ENCODE data around the gene NCK2.

Gene NCK2

GRCh38 chr2:105797298-105797819 lies 52.6 kb downstream of the NCK2 start:
- Histone ChIP-seq H3K4me2 (ENCODE audit: low read length) (peak overlapping the region; percentile 94), H3K79me2 (ENCODE audit: control insufficient read depth, low read length) (peaks cover 89% of the 10 kb centered on the region), H3K9me3 (ENCODE audit: control insufficient read depth, insufficient read depth, low read length) (no peaks in the 10 kb centered on the region), H3K4me1 (ENCODE audit: control insufficient read depth, low read length) (peaks cover 77% of the 10 kb centered on the region), H3K27me3 (ENCODE audit: control insufficient read depth, low read length) (no peaks in the 10 kb centered on the region), H3K4me3 (ENCODE audit: low read length) (peak overlapping the region; percentile 69), H3K27ac (ENCODE audit: low read depth, low read length) (peak overlapping the region; percentile 94), H3F3A (ENCODE audit: control insufficient read depth, insufficient read depth) (peaks cover 26% of the 10 kb centered on the region), H4K20me1 (ENCODE audit: control insufficient read depth, insufficient read depth, low read depth, low read length) (no peaks in the 10 kb centered on the region), H3K9me2 (replicated peaks; ENCODE audit: control insufficient read depth, low read length) (no peaks in the 10 kb centered on the region), H3K36me3 (ENCODE audit: control insufficient read depth, low read length) (peaks cover 3% of the 10 kb centered on the region)
- TF ChIP-seq, protein P1, sequence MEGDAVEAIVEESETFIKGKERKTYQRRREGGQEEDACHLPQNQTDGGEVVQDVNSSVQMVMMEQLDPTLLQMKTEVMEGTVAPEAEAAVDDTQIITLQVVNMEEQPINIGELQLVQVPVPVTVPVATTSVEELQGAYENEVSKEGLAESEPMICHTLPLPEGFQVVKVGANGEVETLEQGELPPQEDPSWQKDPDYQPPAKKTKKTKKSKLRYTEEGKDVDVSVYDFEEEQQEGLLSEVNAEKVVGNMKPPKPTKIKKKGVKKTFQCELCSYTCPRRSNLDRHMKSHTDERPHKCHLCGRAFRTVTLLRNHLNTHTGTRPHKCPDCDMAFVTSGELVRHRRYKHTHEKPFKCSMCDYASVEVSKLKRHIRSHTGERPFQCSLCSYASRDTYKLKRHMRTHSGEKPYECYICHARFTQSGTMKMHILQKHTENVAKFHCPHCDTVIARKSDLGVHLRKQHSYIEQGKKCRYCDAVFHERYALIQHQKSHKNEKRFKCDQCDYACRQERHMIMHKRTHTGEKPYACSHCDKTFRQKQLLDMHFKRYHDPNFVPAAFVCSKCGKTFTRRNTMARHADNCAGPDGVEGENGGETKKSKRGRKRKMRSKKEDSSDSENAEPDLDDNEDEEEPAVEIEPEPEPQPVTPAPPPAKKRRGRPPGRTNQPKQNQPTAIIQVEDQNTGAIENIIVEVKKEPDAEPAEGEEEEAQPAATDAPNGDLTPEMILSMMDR (IDR thresholded peaks at IDR 0.05; ENCODE audit: low read depth, low read length, poor library complexity, severe bottlenecking): no peak
- TF ChIP-seq EZH2phosphoT487 (IDR thresholded peaks at IDR 0.05; ENCODE audit: borderline replicate concordance, low read length): no peak

DNA sequence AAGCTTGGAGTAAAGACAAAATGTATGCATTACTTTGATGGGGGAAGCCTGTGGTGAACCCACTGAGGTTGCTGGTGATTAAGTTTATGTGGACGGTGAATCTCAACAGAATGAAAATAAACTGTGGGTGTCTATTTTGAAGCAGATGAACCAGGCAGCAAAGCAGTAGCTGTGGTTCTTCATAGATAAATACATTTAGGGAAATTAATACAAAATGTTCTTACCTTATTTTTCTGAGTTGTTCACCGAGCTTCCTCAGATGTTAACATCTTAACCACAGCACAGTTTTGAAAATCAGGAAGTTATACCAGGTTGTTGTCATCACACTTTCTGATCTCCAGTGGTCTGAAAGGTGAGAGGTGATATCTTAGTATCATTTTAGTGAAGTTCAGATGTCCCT lies 53.9 kb downstream of the NCK2 start:
- peaks cover 89% of the 10 kb centered on the region for H3K4me1 ChIP-seq (ENCODE audit: control insufficient read depth, low read length)

GRCh38 chr2:105800036-105800713 lies 55.5 kb downstream of the NCK2 start:
- Histone ChIP-seq H3K4me3 (ENCODE audit: low read length) (peak overlapping the region; percentile 33), H3K79me2 (ENCODE audit: control insufficient read depth, low read length) (peaks cover 93% of the 10 kb centered on the region), H3K4me2 (ENCODE audit: low read length) (peak overlapping the region; percentile 94)

More for the DNA sequence above, 53.9 kb downstream of the NCK2 start:
- peaks cover 89% of the 10 kb centered on the region for H3K79me2 ChIP-seq (ENCODE audit: control insufficient read depth, low read length)
- no peaks in the 10 kb centered on the region for H3K27me3 ChIP-seq (ENCODE audit: control insufficient read depth, low read length)
- no peaks in the 10 kb centered on the region for H3K9me2 ChIP-seq (replicated peaks; ENCODE audit: control insufficient read depth, low read length)
- H3K27ac ChIP-seq (ENCODE audit: low read depth, low read length): peak overlapping the region; percentile 94
- peak overlapping the region; percentile 69 for H3K4me3 ChIP-seq (ENCODE audit: low read length)
- no peaks in the 10 kb centered on the region for H3K9me3 ChIP-seq (ENCODE audit: control insufficient read depth, insufficient read depth, low read length)
- peaks cover 3% of the 10 kb centered on the region for H3K36me3 ChIP-seq (ENCODE audit: control insufficient read depth, low read length)
- TF ChIP-seq EZH2phosphoT487 (IDR thresholded peaks at IDR 0.05; ENCODE audit: borderline replicate concordance, low read length): no peak
- TF ChIP-seq, protein P1 (IDR thresholded peaks at IDR 0.05; ENCODE audit: low read depth, low read length, poor library complexity, severe bottlenecking): no peak
- peaks cover 29% of the 10 kb centered on the region for H3F3A ChIP-seq (ENCODE audit: control insufficient read depth, insufficient read depth)
- H4K20me1 ChIP-seq (ENCODE audit: control insufficient read depth, insufficient read depth, low read depth, low read length): no peaks in the 10 kb centered on the region
- peak overlapping the region; percentile 94 for H3K4me2 ChIP-seq (ENCODE audit: low read length)

More at GRCh38 chr2:105800036-105800713, 55.5 kb downstream of the NCK2 start:
- Histone ChIP-seq H3K27me3 (ENCODE audit: control insufficient read depth, low read length) (no peaks in the 10 kb centered on the region), H3K9me2 (replicated peaks; ENCODE audit: control insufficient read depth, low read length) (no peaks in the 10 kb centered on the region), H3K27ac (ENCODE audit: low read depth, low read length) (peak overlapping the region; percentile 64), H3K9me3 (ENCODE audit: control insufficient read depth, insufficient read depth, low read length) (no peaks in the 10 kb centered on the region), H3K4me1 (ENCODE audit: control insufficient read depth, low read length) (peaks cover 93% of the 10 kb centered on the region), H4K20me1 (ENCODE audit: control insufficient read depth, insufficient read depth, low read depth, low read length) (no peaks in the 10 kb centered on the region), H3K36me3 (ENCODE audit: control insufficient read depth, low read length) (peaks cover 3% of the 10 kb centered on the region), H3F3A (ENCODE audit: control insufficient read depth, insufficient read depth) (peaks cover 29% of the 10 kb centered on the region)
- TF ChIP-seq, protein P1 (IDR thresholded peaks at IDR 0.05; ENCODE audit: low read depth, low read length, poor library complexity, severe bottlenecking): no peak
- TF ChIP-seq EZH2phosphoT487 (IDR thresholded peaks at IDR 0.05; ENCODE audit: borderline replicate concordance, low read length): no peak

Data from DOHH2 (cell line).